Activated CD4-positive, alpha-beta T cell treated with anti-CD3 and anti-CD28 coated beads, Interleukin-2, Interleukin-4, amounts not matched to agents 100 ng/mL and 50 ng/mL, durations not matched to agents 16 hours and 8 hours (primary cell): ENCODE results near the gene SMIM30.

Source experiments
- DNase-seq: peaks from one replicate; pipeline ENCODE4 v3.0.0-alpha.2; 2020; ENCODE audit warnings: low spot score

The SMIM30 gene

DNA sequence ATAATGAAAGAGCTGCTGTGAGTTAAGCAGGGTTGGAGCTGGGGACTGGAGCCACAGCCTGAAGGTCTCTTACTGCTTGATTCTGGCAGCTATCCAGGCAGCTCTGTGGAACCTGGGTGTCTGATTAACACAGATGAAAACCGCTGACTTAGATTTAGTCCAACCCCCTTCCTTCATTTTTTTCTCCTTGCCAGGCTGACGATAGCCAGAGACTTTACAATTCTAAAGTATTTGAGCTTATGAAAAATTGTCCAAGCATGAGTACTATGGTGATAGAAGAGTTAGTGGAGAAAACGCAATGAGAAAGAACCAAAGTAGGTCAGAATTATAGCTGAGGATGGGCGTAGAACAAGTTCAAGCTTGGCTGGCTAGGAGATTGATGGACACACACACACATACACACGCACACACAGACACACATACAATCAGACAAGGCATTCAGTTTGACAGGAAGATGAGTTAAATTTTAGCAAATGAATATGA lies 18.2 kb downstream of the SMIM30 start:
- DNase-seq = no peak

DNA sequence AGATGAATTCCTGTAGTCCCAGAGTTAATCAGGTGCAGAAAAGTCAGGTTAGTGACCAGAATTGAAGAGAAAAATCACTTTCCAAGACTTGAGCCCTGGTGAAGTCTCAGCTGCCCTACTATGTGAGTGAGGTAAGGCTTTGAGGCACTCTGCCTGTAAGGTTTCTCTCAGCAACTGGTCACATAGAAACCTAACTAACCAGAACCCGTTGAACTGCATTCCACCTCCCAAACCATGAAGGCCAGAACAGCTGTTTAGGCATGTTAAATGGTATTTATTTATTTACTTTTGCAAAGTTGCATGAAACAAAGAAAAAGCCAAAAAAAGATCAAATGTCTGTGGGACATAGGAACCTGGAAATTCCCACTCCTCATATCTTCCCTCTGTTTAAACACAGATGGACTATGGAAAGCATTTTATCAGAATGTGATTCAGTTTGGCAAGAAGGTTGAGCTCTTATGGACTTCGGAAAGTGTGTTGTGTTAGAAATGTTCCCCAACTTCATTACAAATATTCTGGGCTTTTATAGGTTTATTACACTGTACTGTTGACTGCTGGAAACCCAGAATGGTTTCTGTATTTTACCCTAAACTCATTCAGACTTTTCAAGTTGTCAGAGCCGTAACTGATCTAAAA lies 19.0 kb downstream of the SMIM30 start:
- no peak for DNase-seq

DNA sequence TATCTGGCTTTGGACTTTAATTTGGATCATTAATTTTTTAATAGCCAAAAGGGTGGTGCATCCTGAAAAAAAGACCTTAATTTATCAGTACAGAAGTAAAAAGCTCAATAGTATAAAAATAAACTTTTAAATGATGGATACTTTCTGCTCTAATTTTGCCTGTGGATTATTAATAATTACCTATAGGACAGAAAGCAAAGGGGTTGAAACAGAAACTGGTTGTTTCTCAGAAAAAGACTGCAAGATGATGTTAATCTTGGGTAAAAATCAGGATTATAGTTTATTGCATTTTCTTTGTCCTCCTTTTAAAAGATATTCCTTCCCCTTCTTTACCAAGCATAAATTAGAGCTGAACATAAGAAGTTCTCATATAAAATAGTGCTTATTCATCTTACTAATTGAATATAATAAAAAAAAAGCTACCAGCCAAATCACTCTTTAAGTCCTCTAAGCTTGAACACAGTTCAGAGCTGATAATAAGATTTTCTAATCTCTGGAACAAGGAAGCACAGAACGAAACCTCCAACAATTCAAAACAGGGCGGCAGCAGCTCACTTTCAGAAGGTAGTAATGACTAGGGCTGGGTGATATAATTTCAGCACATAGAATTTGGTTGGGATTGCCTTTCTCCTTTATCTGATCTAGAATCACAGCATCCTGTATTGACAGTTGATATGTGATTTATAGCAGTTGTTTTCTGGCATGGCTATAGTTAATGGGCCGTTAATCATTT lies 23.7 kb downstream of the SMIM30 start:
- no peak for DNase-seq

- DNase-seq = no peak
Observed at GRCh38 chr7:113093561-113093960, 24.8 kb downstream of the SMIM30 start.

- no peak for DNase-seq
Observed at GRCh38 chr7:113092762-113093161, 25.6 kb downstream of the SMIM30 start.

DNA sequence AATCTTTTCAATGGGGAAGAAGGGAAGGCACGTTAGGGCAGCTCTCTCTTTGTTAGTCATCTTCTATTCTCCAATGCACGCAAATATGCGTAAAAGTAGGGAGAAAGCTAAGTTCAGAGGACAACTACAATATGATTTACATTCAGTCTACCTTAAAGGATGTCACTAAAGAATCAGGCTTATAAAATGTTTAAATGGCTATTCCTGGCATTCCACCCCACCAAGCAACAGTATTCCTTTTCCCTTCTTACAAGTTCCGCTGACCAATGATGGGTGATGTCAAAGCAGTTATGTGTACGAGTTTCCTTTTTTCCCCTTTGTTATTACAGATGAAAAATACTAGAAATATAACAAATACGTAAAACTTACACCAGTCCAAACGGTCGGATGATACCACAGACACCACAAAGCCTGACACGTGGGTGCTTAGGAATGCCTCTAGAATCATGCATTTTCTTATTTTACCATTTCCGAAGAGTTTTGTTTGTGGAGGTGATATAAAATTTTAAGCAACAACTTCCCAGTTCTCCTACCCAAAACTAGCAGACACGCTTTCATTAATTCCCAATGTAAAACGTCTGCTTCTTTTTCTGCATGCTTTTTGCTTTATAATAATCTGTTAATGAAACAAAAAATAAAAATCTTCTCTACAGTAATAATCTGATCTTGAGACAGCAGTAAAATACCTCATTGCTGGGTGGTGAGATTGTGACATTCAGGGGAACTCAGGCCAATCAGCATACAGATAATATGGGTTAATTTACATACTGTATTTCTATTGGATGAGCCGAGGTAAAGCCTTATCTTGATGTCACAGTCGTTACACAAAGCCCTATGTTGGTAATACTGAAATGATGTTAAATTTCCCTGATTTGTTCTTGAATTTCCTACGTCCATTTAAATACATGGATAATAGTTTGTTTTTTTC lies 31.0 kb downstream of the SMIM30 start:
- DNase-seq = no peak

DNA sequence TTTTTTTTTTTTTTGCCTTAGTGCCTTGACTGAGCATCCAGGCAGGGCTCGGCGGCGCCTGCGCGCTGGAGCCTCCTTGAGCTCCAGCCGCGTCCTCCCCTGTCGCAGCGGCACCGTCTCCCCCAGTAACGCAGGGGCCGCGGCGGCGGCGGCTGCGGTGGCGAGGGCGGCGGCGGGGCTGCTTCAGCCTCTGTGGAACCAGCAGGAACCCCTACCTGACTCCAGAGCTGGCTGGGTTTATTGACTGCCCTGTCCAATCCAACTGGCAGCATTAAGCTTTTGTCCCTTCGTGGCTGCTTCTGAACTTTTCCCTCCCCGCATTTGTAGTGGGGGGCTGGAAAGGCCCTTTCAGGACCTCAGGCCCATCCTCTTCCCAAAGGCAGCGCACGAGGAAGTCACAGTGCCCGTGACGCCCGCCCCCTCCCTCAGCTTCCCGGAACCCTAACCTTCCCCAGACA lies 31.9 kb downstream of the SMIM30 start, which contains the start of gene GPR85:
TSS of gene GPR85 (minus strand) at position 397 of the 458 bp plus-strand sequence. CDS start 2,106 bp downstream, outside the sequence.
- peak; percentile 24 for DNase-seq

DNA sequence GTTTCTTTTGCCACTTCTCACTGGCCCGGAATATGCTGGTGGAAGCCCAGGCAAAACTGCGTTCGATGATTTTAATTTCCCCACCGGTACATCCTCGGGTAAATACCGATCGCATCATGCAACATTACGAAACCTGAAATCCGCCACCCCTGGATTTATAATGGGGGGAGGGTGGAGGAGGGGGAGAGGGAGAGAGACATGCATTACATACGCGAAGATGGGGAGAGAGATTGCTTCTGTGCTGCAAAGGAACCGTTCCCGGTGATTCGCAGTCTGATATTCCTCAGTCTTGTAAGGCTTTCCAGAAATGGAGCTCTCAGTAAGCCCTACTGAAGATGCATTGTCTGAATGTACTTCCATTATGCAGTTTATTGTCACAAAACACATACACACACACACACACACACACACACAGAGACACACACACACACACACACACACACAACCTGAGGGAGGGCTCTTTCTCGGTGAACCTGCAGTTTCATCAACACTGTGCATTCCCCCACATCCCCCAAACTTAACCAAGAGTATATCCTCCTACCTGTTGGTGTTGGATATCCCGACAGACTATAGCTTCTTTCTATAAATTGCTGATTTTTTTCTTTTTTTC lies 32.5 kb downstream of the SMIM30 start:
- DNase-seq = no peak

DNA sequence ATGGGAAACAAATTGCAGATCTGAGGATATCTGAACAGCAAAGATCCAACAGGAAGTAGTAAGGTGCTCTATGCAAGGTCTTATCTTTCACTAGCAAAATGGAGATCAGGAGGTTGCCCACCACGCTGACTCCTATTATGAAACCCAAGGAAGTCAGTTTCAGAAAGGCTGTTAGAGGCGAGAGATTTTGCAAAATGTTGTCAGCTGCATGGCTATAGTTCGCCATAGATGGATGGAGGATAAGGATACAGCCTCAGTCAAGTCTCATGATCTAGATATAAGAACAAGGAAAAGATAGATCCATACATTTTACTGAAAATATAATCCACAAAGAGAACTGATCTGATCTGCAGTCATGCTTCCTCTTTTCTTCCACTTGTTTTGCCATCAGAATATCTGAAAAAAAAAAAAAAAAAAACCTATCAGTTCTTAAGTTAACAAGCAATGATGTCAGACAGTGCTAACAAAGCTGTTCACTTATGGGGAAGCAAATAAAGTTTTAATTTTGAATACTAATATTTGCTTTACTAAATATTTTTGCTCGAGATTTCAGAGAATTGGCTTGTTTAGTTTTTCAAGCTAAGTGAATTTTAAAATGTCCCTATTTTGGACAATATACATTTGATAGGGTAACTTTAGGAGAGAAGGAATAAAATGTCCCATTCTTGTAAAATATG lies 33.7 kb downstream of the SMIM30 start:
- DNase-seq = no peak

GRCh38 chr7:113083816-113084495 lies 34.4 kb downstream of the SMIM30 start:
- DNase-seq = no peak

- no peak for DNase-seq
Observed at GRCh38 chr7:113083132-113083815, 35.1 kb downstream of the SMIM30 start.

DNA sequence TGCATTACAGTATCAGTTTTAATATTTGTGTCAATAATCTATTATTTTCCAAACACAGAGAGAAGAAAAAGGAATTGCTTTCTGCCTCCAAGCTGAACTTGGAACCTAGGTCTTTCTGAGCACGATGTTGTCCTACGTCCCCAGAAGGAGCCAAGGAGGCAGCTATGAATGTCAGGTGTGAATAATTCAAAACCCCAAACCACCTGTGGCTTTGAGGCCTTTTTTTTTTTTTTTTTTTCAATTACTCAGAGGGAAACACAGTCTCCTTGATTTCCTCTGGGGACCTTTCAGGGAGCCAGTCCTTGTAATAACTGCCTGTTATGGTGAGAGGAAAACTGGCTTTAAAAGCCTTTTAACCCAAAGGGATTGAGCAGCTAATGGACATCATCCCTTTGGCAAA lies 40.0 kb downstream of the SMIM30 start:
- DNase-seq = no peak

DNA sequence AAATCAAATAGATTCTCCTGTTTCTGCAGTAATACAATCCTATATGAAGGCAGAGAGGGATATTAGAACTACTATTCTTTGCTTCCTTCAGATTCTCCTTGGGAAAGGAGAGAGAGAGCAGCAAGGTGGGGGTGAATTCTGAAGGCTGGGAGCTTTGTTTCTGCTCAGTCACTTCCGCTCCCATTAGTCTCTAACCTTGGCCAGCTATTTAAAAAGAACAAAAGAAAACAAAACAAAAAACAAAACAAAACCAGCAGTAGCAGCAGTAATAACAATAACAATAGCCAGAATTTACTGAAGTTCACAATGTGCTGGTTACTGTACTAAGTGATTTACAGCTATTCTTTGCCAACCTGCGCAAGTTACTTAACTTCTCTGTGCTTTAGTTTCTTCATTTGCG lies 41.7 kb downstream of the SMIM30 start:
- DNase-seq = no peak

DNA sequence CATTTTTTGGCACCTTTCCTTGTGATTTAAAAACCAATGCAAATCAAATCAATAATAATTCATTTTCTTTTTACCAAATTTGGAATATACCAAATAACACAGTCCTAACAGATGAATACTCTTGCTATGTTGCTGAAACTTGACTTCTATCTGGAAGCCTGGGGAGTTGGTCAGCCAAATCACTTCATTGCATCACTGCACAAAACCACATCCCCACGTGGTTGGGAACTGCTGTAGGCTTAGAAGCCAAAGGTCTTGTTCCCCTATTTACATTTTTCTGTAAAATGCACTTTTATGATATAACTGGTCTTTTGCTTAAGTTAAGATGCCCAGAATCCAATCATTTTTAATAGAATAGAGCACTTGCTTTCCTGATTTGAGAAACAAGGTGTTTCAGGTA lies 46.9 kb downstream of the SMIM30 start:
- DNase-seq = no peak
